ENCODE data around the gene KPNA3. TPM values are rescaled to one million over a fixed set of nuclear protein-coding genes. Genes with fewer than 3 reads are reported as not detected.
"Not testable (repeated sequence)": the region's sequence is repeated elsewhere in the genome, so short reads cannot be mapped to it uniquely, and the experiment has no call there.

The KPNA3 gene
- total RNA-seq, 2 donors from 2014 or later = 44.8 to 50.2 TPM

- H3K4me3 Mint-ChIP-seq = no peak overlapping the region
- ATAC-seq (no peak), DNase-seq (ENCODE audit: low spot score) (no peak)
- no peaks in the 10 kb centered on the region for H3K9me3 Mint-ChIP-seq
- H3K27me3 Mint-ChIP-seq = no peaks in the 10 kb centered on the region
- no peak overlapping the region for H3K27ac Mint-ChIP-seq
- no peaks in the 10 kb centered on the region for H3K36me3 Mint-ChIP-seq
- H3K4me1 Mint-ChIP-seq (ENCODE audit: low read depth in 2 of 2) = peaks cover 39 to 52% of the 10 kb centered on the region in 2 donors
Measured at GRCh38 chr13:49786401-49787008, 6.0 kb downstream of the KPNA3 start.

GRCh38 chr13:49784886-49785570, 7.5 kb downstream of the KPNA3 start:
- ATAC-seq (no peak), DNase-seq (ENCODE audit: low spot score) (no peak)
- Mint-ChIP-seq H3K9me3 (no peaks in the 10 kb centered on the region), H3K27ac (no peak overlapping the region), H3K27me3 (no peaks in the 10 kb centered on the region), H3K4me3 (no peak overlapping the region), H3K4me1 (ENCODE audit: low read depth in 2 of 2) (peaks cover 31 to 47% of the 10 kb centered on the region in 2 donors), H3K36me3 (no peaks in the 10 kb centered on the region)

GRCh38 chr13:49783865-49784264, 8.6 kb downstream of the KPNA3 start:
- no peaks in the 10 kb centered on the region for H3K36me3 Mint-ChIP-seq
- H3K27ac Mint-ChIP-seq = no peak overlapping the region
- DNase-seq (ENCODE audit: low spot score) (no peak), ATAC-seq (no peak)
- H3K9me3 Mint-ChIP-seq = no peaks in the 10 kb centered on the region
- H3K4me3 Mint-ChIP-seq = no peak overlapping the region
- peaks cover 30 to 46% of the 10 kb centered on the region in 2 donors for H3K4me1 Mint-ChIP-seq (ENCODE audit: low read depth in 2 of 2)
- H3K27me3 Mint-ChIP-seq = no peaks in the 10 kb centered on the region

GRCh38 chr13:49782784-49783183, 9.7 kb downstream of the KPNA3 start:
- Mint-ChIP-seq H3K36me3 (no peaks in the 10 kb centered on the region), H3K4me3 (no peak overlapping the region), H3K27ac (no peak overlapping the region), H3K4me1 (ENCODE audit: low read depth in 2 of 2) (peaks cover 33 to 50% of the 10 kb centered on the region in 2 donors), H3K27me3 (no peaks in the 10 kb centered on the region), H3K9me3 (no peaks in the 10 kb centered on the region)
- no peak for ATAC-seq
- no peak for DNase-seq (ENCODE audit: low spot score)

- ATAC-seq = no peak
- Mint-ChIP-seq H3K4me3 (no peak overlapping the region), H3K27ac (no peak overlapping the region), H3K36me3 (no peaks in the 10 kb centered on the region), H3K4me1 (ENCODE audit: low read depth in 2 of 2) (peaks cover 35 to 55% of the 10 kb centered on the region in 2 donors), H3K27me3 (no peaks in the 10 kb centered on the region), H3K9me3 (no peaks in the 10 kb centered on the region)
- DNase-seq (ENCODE audit: low spot score) = no peak
Measured at GRCh38 chr13:49781806-49782205, 10.7 kb downstream of the KPNA3 start.

- H3K9me3 Mint-ChIP-seq = no peaks in the 10 kb centered on the region
Measured at GRCh38 chr13:49779721-49780120, 12.8 kb downstream of the KPNA3 start.

GRCh38 chr13:49777746-49778614, 14.5 kb downstream of the KPNA3 start:
- H3K27ac Mint-ChIP-seq = no peak overlapping the region

More at GRCh38 chr13:49779721-49780120, 12.8 kb downstream of the KPNA3 start:
- Mint-ChIP-seq H3K4me3 (no peak overlapping the region), H3K36me3 (no peaks in the 10 kb centered on the region), H3K27ac (no peak overlapping the region), H3K27me3 (no peaks in the 10 kb centered on the region), H3K4me1 (ENCODE audit: low read depth in 2 of 2) (peaks cover 33 to 49% of the 10 kb centered on the region in 2 donors)
- DNase-seq (ENCODE audit: low spot score) (no peak), ATAC-seq (no peak)

GRCh38 chr13:49776871-49777270, 15.6 kb downstream of the KPNA3 start:
- Mint-ChIP-seq H3K27ac (no peak overlapping the region), H3K9me3 (no peaks in the 10 kb centered on the region), H3K4me3 (no peak overlapping the region), H3K4me1 (ENCODE audit: low read depth in 2 of 2) (peaks cover 36 to 50% of the 10 kb centered on the region in 2 donors), H3K27me3 (no peaks in the 10 kb centered on the region), H3K36me3 (no peaks in the 10 kb centered on the region)
- ATAC-seq (no peak), DNase-seq (ENCODE audit: low spot score) (no peak)

More at GRCh38 chr13:49777746-49778614, 14.5 kb downstream of the KPNA3 start:
- Mint-ChIP-seq H3K36me3 (no peaks in the 10 kb centered on the region), H3K4me3 (no peak overlapping the region), H3K27me3 (no peaks in the 10 kb centered on the region), H3K4me1 (ENCODE audit: low read depth in 2 of 2) (peaks cover 33 to 50% of the 10 kb centered on the region in 2 donors), H3K9me3 (no peaks in the 10 kb centered on the region)
- no peak for DNase-seq (ENCODE audit: low spot score)
- no peak for ATAC-seq

GRCh38 chr13:49774376-49775005, 18.0 kb downstream of the KPNA3 start:
- no peaks in the 10 kb centered on the region for H3K9me3 Mint-ChIP-seq
- peaks cover 31 to 44% of the 10 kb centered on the region in 2 donors for H3K4me1 Mint-ChIP-seq (ENCODE audit: low read depth in 2 of 2)
- ATAC-seq = no peak
- no peak overlapping the region for H3K27ac Mint-ChIP-seq
- no peaks in the 10 kb centered on the region for H3K27me3 Mint-ChIP-seq
- DNase-seq (ENCODE audit: low spot score) = no peak
- no peak overlapping the region for H3K4me3 Mint-ChIP-seq
- no peaks in the 10 kb centered on the region for H3K36me3 Mint-ChIP-seq

GRCh38 chr13:49772828-49773227, 19.7 kb downstream of the KPNA3 start:
- DNase-seq (ENCODE audit: low spot score) = no peak
- Mint-ChIP-seq H3K9me3 (no peaks in the 10 kb centered on the region), H3K4me1 (ENCODE audit: low read depth in 2 of 2) (peaks cover 24 to 45% of the 10 kb centered on the region in 2 donors)

GRCh38 chr13:49761811-49762210, 30.7 kb downstream of the KPNA3 start:
- DNase-seq (ENCODE audit: low spot score); H3K4me3 Mint-ChIP-seq; H3K9me3 Mint-ChIP-seq: not testable (repeated sequence)

More at GRCh38 chr13:49772828-49773227, 19.7 kb downstream of the KPNA3 start:
- ATAC-seq = no peak
- no peaks in the 10 kb centered on the region for H3K36me3 Mint-ChIP-seq
- no peaks in the 10 kb centered on the region for H3K27me3 Mint-ChIP-seq
- H3K4me3 Mint-ChIP-seq = no peak overlapping the region
- no peak overlapping the region for H3K27ac Mint-ChIP-seq

GRCh38 chr13:49760558-49760957, 31.9 kb downstream of the KPNA3 start:
- no peak overlapping the region for H3K4me3 Mint-ChIP-seq
- ATAC-seq = no peak
- no peaks in the 10 kb centered on the region for H3K9me3 Mint-ChIP-seq

More at GRCh38 chr13:49761811-49762210, 30.7 kb downstream of the KPNA3 start:
- H3K27ac Mint-ChIP-seq, H3K36me3 Mint-ChIP-seq, ATAC-seq, H3K27me3 Mint-ChIP-seq: not testable (repeated sequence)
- peaks cover 29 to 47% of the 10 kb centered on the region in 2 donors for H3K4me1 Mint-ChIP-seq (ENCODE audit: low read depth in 2 of 2)

GRCh38 chr13:49759503-49759902, 33.0 kb downstream of the KPNA3 start:
- no peak for DNase-seq (ENCODE audit: low spot score)
- no peak overlapping the region for H3K4me3 Mint-ChIP-seq
- no peak for ATAC-seq
- H3K27ac Mint-ChIP-seq = peak overlapping the region in 1 of 2 donors; percentile 62
- H3K9me3 Mint-ChIP-seq = no peaks in the 10 kb centered on the region
- H3K27me3 Mint-ChIP-seq = no peaks in the 10 kb centered on the region
- no peaks in the 10 kb centered on the region for H3K36me3 Mint-ChIP-seq
- H3K4me1 Mint-ChIP-seq (ENCODE audit: low read depth in 2 of 2) = peaks cover 29 to 57% of the 10 kb centered on the region in 2 donors

More at GRCh38 chr13:49760558-49760957, 31.9 kb downstream of the KPNA3 start:
- H3K36me3 Mint-ChIP-seq = no peaks in the 10 kb centered on the region
- no peak for DNase-seq (ENCODE audit: low spot score)
- H3K27me3 Mint-ChIP-seq = no peaks in the 10 kb centered on the region
- peak overlapping the region in 1 of 2 donors; percentile 62 for H3K27ac Mint-ChIP-seq
- H3K4me1 Mint-ChIP-seq (ENCODE audit: low read depth in 2 of 2) = peaks cover 27 to 53% of the 10 kb centered on the region in 2 donors
